IPS-18c (cell line): Measurements from ENCODE around the gene ADAM10.

Experiments
- H3K4me3 ChIP-seq: 2 replicates; pipeline ENCODE4 v1.7.0; 2013; ENCODE audit warnings: low read depth, mild to moderate bottlenecking, low read length, moderate library complexity; ENCODE audit not compliant: insufficient read depth
- H3K9me3 ChIP-seq: one replicate; pipeline ENCODE4 v1.6.1; 2013; ENCODE audit warnings: mild to moderate bottlenecking, low read length, moderate library complexity; ENCODE audit not compliant: control insufficient read depth, insufficient read depth

Gene ADAM10

DNA sequence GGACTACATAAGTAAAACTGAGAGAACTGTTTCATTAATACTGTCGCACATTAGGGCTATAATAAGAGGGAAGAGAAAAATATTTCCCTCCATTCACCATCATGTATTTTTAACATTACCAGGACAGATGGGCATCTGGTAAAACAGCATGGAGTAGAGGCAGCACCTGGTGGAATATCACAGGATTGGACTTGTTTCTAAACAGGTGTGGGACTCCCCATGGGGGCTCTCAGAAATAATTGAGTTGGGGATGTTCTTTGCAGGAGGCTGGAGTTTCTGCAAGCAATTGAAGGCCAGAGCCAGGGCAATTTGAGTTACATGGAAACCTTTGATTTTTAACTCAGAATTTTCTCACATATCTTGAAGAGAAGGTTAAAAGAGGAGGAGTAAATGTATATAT, 13.2 kb upstream of the ADAM10 start:
- Histone ChIP-seq H3K4me3 (no peak overlapping the region), H3K9me3 (no peaks in the 10 kb centered on the region)

DNA sequence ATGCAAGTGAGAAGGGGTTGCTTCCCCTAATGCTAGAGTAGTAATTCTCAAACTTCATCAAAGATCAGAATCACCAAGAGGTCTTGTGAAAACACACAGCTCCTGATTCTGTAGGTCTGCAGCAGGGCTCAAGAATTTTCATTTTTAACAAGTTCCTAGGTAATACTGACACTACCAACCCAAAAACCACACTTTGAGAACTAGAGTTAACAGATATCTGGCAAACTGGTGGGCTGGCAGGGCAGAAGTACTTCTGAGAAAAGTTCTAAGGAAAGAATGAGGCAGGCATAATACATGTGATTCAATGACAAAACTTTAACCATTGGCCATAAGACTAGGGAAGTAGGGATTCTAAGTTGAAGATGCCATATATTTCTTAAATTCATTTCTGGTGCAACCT, 12.8 kb upstream of the ADAM10 start:
- Histone ChIP-seq H3K9me3 (no peaks in the 10 kb centered on the region), H3K4me3 (no peak overlapping the region)

DNA sequence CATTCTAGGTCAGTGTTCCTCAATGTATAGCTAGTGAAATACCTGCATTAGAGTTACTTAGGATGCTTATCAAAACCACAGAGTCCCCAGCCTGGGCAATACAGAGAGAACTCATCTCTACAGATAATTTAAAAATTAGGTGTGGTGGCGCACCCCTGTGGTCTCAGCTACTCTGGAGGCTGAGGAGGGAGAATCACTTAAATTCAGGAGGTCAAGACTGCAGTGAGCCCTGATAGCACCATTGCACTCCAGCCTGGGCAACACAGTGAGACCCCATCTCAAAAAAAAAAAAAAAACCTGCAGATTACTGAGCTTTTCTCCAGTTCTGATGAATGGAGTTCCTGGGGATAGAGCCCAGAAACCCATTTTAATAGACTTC, 11.5 kb upstream of the ADAM10 start:
- Histone ChIP-seq H3K9me3 (no peaks in the 10 kb centered on the region), H3K4me3 (no peak overlapping the region)

DNA sequence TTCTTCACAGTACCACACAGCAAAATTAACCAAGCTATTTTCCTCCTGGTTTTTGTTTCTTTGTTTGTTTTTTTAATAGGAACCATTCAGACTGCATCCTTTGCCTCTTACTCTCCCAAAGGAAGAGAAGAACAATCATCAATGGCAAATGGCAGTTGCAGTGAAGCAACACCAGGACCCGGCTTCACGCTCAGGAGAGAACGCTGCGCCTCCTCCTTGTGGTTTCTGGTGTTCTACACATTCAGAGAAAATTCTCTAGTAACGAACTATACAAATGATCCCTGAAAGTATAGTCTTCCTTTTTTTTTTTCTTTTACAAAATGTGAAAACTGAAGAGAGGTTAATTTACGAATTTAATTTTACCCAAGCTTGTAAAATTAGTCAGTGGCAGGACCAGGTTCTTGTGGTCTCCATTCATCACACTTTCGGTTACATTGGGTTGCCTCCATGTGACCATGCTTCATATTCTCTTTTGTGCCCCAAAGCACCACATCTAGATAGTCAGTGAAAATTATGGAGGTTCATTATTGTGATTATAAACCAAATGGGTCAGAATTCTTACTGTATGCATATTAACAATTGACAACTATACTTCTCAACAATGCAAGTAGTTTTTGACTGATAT, 11.0 kb upstream of the ADAM10 start:
- H3K4me3 ChIP-seq, result no peak overlapping the region
- no peaks in the 10 kb centered on the region for H3K9me3 ChIP-seq

DNA sequence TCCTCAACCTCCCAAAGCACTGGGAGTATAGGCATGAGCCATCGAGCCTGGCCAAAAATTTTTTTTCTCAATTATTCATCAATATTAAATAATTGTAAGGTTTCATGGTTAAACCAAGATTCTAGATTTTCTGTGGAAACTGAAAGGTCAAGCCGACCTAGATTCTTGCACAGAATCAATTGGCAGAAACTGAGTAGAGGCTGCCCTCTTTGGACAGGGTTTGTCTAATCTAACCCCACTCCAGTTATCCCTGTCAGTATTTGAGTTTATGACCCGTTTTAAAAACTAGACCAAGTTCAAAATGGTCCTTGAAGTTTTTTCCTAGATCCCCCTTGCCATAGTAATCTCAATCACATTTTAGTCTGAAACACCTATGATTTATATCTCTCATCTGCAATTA, 8.6 kb upstream of the ADAM10 start:
- Histone ChIP-seq H3K9me3 (no peaks in the 10 kb centered on the region), H3K4me3 (no peak overlapping the region)

DNA sequence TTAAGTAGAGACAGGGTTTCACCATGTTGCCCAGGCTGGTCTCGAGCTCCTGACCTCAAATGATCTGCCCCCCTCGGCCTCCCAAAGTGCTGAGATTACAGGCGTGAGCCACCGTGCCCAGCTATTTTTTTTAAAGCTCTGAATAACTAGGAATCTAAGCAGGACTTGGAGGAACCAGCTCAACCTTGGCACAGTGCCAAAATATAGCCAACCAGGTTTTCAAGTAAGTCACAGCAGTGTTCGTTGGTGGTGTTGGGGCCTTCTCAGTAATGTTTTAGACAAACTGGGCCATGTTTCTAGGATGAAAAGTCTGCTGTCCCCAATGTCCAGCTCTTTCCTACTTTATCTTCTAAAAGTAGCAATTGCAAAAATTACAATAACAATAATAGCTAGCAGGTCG, 6.4 kb upstream of the ADAM10 start:
- Histone ChIP-seq H3K9me3 (no peaks in the 10 kb centered on the region), H3K4me3 (no peak overlapping the region)

DNA sequence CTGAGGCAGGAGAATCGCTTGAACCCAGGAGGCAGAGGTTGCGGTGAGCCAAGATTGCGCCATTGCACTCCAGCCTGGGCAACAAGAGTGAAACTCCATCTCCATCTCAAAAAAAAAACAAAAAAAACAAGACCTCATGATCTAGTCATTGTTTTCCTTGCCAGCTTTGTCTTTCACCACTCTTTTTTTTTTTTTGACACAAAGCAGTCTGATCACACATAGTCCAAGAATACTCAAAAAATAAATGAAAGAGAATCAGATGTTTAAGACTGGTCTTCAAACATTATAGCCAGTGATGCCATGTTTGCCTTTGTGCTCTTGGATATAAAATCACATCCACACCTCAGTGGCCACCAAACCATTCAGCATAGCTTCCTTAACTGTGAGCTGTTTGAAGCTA, 5.8 kb upstream of the ADAM10 start:
- no peaks in the 10 kb centered on the region for H3K9me3 ChIP-seq
- H3K4me3 ChIP-seq, result no peak overlapping the region

DNA sequence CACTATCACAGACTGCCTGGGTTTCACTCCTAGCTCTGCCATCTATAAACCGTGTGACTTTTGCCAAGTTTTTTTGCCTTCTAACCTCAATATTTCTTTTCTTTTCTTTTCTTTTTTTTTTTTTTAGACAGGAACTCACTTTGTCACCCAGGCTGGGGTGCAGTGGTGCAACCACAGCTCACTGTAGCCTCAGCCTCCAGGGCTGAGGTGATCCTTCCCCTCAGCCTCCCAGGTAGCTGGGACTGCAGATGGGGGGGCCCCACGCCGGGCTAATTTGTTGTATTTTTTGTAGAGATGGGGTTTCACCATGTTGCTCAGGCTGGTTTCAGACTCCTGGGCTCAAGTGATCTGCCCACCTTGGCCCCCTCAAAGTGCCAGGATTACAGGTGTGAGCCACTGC, 3.2 kb upstream of the ADAM10 start:
- Histone ChIP-seq H3K4me3 (no peak overlapping the region), H3K9me3 (no peaks in the 10 kb centered on the region)

DNA sequence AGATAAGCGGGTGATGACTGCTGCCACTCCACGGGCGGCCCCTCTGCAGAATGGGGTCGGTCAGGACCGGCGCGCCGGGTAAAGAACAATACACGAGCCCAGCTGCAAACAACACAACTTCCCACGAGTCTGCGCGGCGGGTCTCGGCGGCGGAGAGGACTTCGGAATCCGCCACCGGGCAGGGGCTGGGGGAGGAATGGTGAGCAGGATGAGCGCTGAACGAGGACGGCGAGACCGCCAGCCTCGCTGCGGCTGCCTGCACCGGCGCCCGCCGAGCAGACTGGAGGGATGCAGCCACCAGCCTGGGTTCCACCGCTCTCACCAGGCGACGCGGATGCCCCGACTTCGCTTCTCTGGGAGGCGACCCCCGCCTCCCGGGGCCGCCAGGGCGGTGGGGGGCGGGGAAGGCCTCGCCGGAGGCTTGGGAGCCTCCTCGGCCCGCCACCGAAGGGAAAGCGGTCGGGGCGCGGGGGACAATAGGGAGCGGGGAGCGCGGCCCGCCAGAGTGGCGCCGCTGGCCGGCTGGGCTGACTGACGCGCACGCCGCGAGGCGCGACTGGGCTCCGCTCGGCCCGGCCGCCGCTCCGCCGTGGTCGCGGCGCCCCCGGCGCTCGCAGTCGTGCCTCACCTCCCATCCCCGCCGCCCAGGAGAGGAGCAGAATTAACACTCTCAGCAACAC, 515 bp downstream of the ADAM10 start:
- H3K4me3 ChIP-seq, result peak overlapping the region; percentile 92
- no peaks in the 10 kb centered on the region for H3K9me3 ChIP-seq

DNA sequence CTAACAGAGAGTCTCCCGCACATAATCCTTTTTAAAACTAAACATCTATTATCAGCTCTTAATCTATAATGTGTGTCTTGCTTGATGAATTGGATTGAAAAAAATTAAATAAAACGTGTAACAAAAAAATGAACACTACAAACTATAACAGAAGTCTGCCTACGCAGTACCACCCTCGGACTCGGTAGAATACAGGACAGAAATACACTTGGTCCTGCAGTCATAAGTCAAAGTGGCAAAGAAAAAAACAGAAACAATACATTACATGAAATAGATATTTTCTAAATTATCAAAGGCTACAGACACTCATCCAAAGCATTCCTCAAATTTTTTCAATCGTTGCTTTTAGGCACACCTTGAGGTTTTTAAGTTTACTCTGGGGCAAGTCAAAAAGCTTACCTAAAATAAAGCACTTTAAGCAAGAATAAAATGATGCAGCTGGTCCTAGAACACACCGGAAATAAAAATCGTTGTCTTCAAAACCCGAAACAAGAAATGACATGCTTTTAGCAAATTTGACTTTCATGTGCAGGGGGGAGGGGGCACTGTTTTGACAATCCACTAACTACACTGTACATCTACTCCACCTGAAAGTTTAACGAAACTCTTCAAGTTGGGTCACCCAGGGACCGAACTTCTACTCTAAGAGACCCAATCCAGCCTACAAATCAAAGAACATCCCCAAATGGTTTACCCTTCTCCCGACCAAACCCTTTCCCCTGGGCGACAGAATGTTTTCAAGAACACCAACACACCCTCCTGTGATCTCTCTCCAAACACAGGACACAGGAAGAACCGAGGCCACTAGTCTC, 1.3 kb downstream of the ADAM10 start:
- Histone ChIP-seq H3K9me3 (no peaks in the 10 kb centered on the region), H3K4me3 (peak overlapping the region; percentile 92)

DNA sequence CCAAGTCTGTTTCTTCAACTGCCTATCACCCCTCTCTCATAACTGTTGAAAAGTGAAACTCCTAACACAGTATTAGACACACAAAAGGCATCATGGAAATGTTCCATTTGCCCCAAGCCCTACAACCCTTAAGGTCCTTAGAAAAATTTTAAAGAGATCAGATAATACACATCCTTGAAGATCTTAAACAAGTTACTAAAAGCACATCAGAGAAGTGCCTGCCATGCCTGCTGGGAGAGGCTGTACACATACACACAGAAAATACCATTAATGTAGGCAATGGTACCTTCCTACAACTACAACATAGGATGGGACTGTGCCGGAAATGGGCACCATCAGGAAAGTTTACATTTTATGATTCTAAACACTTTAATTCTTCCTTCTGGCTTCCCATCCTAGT, 3.3 kb downstream of the ADAM10 start:
- Histone ChIP-seq H3K9me3 (no peaks in the 10 kb centered on the region), H3K4me3 (no peak overlapping the region)

DNA sequence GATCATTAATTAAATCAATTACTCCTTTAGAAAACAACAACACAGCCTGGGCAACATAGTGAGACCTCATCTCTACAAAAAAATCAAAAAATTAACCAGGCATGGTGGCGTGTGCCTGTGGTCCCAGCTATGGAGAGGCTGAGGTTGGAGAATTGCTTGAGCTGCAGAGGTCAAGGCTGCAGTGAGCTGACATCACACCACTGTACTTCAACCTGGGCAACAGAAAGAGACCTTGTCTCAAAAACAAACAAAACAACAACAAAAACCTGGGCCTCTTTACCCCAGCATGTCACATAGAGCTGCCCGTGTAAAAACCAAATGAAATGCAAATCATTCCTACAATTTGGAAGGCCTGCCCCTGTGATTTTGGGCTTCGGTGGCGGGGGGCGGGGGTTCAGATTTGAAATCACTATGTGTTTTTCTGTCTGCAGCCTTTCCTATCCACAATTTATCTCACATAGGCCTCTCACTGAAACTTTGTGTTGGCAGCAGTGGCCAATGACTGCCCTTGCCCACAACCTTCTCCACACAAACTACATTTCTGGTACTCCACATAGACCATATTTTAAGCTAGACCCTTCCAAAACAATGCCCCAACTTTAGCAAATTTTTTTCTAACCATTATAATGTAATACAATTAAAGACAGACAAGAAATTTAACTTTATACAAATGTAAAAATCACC, 6.5 kb downstream of the ADAM10 start:
- Histone ChIP-seq H3K9me3 (no peaks in the 10 kb centered on the region), H3K4me3 (no peak overlapping the region)

DNA sequence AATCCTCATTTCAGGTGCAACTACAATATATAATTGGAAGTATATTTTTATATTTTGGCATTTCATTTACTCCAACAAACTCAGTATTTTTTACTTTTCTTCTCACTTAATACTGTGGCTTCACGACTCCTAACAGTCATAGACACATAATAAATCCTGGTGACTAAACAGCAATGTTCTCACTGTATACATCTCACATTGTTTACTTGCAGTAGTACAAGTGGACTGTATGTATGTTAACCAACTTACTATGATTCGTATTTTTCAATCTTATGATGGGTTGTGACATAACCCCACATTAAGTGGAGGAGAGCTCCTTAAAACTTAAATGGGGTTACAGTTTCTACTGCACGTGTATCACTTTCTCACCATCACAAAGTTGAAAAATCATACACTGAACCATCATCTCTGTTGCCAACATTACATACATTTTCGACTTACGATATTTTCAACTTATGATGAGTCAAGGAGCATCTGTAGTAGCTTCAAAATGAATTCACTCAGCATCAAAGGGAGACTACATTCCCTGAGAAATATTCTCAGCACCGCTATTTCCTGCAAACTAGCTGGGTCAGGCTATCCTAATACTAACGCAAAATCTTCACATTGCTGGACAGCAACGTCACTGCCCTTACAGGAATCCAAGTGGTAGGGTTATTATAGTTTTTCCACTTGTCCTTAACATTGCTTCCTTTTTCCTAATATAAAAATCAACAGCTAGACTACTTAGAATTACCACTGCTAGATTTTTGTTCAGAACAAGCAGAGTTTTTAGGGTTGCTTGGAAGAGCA, 7.3 kb downstream of the ADAM10 start:
- Histone ChIP-seq H3K4me3 (no peak overlapping the region), H3K9me3 (no peaks in the 10 kb centered on the region)

DNA sequence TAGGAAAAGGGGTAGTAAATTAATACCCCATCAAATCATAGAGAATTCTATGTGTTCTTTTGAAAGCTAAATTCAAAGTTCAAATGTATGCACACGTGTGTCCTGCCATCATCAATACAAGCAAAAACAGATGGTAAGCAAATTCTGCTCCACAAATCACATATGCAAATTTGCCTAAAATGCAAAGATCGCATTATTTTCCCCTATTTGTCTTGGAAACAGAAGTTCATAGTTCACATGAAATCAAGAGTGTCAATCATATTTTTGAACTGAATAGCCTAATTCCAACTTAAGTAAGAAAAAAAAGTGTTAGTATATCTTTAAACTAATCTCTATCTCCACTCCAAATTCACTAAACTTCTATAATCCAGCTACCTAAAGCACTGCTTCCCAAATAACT, 8.5 kb downstream of the ADAM10 start:
- Histone ChIP-seq H3K4me3 (no peak overlapping the region), H3K9me3 (no peaks in the 10 kb centered on the region)

DNA sequence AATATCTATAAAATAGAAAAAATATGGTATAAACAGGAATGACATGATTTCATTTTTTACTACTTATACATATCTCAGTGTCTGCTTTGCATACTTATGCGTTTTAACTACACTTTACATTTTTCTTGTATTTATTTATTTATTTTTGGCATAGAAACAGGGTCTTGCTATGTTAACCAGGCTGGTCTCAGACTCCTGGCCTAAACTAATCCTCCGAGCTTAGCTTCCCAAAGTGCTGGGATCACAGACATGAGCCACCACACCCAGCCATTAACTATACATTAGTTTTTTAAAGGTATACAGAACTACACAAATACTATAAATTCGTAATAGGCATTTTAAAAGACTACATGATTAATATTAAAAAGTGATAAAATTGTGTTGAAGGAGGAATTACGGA, 9.1 kb downstream of the ADAM10 start:
- Histone ChIP-seq H3K9me3 (no peaks in the 10 kb centered on the region), H3K4me3 (no peak overlapping the region)

DNA sequence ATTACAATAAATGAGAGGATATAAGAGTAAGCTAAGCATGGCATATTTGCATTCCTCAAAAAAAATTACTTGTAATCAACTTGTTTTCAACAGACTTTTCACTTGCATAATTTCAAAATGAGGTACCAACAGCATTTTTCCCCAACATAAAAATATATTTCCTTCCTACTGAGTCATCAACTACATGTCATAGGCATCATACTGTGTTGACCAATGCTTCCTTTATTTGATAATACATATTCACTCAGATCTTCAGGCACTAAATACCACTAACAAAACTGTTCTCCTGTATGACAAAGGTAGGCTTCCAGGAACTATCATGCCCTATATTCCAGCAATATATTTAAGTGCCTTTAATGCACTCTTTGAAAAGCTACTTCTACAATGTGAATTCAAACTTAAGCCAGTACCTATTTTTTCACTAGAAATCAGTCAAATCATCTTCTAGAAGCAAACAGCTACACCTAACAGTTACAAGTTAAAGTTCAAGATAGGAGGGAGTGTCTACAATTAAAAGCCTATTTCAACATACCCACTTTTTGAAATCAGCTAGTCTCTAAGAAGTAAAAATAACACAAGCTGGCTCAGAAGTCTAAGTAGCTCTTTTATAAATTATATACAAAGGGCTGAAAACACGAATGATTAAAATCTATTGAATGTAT, 11.3 kb downstream of the ADAM10 start:
- Histone ChIP-seq H3K9me3 (no peaks in the 10 kb centered on the region), H3K4me3 (no peak overlapping the region)

DNA sequence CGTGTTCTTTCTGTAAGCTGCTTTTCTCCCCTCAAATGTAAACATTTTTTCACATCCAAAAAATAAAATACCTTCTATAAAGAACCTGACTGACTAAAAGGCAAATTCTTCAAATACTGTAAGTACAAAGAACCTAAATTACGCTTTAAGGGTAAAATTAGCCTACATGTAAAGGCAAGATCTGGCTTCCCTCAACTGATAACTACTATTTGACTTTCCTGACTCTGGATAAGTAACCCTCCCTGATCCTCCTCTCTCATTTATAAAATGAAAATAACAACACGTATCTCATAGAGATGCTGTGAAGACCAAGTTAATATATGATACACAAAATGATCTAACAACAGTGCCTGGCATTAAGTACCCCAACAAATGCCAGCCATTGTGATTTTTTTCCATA, 12.2 kb downstream of the ADAM10 start:
- no peaks in the 10 kb centered on the region for H3K9me3 ChIP-seq
- H3K4me3 ChIP-seq, result no peak overlapping the region
